NCI-H526 treated with DMSO at 0.1 percent for 48 hours (cell line): ENCODE results near the gene ADAMTS4.

Experiments
- DNase-seq: peaks from one replicate; lab custom pipeline; 2025; lab: John Stamatoyannopoulos, UW

The ADAMTS4 gene

GRCh38 chr1:161153176-161153575 is 45.7 kb downstream of the ADAMTS4 start:
- no peak for DNase-seq

GRCh38 chr1:161145832-161146231 is 53.0 kb downstream of the ADAMTS4 start:
- DNase-seq = no peak

DNA sequence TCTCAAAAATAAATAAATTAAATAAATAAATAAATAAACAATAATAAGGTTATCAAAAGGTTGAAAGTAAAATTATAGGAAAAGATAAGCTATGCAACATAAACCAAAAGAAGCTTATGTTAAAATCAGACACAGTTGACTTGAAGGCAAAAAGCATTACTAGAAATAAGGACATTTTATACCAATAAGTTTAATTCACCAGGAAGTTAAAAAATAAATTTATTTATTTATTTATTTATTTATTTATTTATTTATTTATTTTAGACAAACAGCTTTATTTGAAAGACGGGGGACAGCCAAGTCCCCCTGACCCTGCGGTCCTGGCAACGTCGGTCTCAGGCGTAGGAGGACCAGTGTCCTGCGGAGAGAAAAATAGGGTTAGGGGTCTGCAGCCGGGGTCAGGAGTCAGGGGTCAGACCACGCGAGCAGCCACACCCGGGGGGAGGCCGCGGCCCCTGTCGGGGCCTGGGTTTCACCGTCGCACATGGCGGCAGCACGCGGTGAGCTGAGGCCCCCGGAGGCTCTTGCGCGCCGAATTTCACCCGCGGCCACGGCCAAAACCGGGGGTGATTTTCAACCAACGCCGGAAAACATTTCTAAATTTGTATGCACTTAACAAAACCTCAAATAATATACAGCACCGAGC is 58.0 kb downstream of the ADAMTS4 start:
- no peak for DNase-seq

- peak; percentile 29 for DNase-seq
Measured at GRCh38 chr1:161139766-161140165, 59.1 kb downstream of the ADAMTS4 start.

DNA sequence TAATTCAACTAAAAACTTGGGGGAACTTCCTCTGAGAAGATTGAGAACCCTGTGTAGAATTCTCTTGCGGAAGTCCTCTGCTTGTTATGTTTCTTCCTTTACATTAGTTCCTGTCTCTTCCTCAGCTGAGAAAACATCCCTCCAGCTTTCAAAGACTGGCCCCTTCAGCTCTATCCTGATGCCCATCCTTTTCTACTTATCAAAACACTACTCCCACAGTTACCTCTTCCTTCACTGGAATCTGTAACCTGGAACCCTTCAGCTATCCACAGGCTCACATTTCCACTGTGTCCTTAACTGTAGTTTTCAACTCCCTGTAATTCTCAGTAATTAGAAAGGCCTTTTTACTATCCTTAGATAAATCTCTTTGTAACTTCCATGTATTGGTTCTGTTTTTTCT is 60.4 kb downstream of the ADAMTS4 start:
- DNase-seq = no peak

GRCh38 chr1:161137881-161138280 is 61.0 kb downstream of the ADAMTS4 start:
- no peak for DNase-seq
